ENCODE results near the gene SFXN4.

DNA sequence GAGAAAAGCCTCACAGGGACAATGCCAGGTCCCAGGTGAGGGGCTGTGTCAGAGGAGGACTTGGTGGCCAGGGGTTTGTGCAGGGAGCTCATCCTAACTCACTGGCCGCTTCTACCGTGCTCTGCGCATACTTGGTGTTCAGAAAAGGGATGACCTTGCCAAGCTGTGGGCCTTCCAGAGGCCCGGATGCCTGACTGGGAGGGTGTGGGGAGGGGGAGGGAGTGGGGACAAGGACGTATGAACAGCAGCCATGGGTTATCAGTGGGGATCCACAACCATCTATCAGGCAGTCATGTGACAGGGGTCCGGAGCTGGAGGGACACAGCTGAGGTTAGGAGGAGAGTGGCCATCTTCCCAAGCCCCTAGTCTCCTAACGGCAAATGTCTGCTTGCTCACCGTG, 6.2 kb downstream of the SFXN4 start:
- TF ChIP-seq, protein P1, sequence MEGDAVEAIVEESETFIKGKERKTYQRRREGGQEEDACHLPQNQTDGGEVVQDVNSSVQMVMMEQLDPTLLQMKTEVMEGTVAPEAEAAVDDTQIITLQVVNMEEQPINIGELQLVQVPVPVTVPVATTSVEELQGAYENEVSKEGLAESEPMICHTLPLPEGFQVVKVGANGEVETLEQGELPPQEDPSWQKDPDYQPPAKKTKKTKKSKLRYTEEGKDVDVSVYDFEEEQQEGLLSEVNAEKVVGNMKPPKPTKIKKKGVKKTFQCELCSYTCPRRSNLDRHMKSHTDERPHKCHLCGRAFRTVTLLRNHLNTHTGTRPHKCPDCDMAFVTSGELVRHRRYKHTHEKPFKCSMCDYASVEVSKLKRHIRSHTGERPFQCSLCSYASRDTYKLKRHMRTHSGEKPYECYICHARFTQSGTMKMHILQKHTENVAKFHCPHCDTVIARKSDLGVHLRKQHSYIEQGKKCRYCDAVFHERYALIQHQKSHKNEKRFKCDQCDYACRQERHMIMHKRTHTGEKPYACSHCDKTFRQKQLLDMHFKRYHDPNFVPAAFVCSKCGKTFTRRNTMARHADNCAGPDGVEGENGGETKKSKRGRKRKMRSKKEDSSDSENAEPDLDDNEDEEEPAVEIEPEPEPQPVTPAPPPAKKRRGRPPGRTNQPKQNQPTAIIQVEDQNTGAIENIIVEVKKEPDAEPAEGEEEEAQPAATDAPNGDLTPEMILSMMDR (IDR thresholded peaks at IDR 0.05; ENCODE audit: insufficient read depth, low read depth, low read length), result no peak
- TF ChIP-seq EZH2 (IDR thresholded peaks at IDR 0.05; ENCODE audit: insufficient read depth, low read length), result no peak
